HepG2 (cell line): ENCODE results near the gene ZNF367. TPM values are rescaled to one million over a fixed set of nuclear protein-coding genes. Genes with fewer than 3 reads are reported as not detected.

ENCODE experiments used
- ATAC-seq: fragments of 200-7000 bp; cut with Tn5 transposase; 3 replicates; pipeline ENCODE4 v1.9.1; 2020; ENCODE audit warnings: mild to moderate bottlenecking, moderate library complexity
- BruUV-seq: library from RNA; stranded (reverse); fragments of 400-500 nt; replicated peaks from 2 replicates; lab custom pipeline; 2021; lab: Mats Ljungman, UMichigan
- CTCF ChIA-PET: fragments of 300-600 bp; formaldehyde crosslinking; extraction: SDS; loops from one replicate; lab custom pipeline; 2021; ENCODE audit warnings: low total read pairs, inconsistent platforms, low intra/inter-chr PET ratio; lab: Yijun Ruan, JAX
- POLR2A ChIA-PET: fragments of 350-600 bp; sonication (Branson Sonifier 250); formaldehyde crosslinking; loops from one replicate; lab custom pipeline; 2020; ENCODE audit warnings: antibody characterized with exemption, inconsistent platforms; lab: Yijun Ruan, JAX
- DNase-seq: peaks from one replicate; pipeline ENCODE4 v3.0.0-alpha.2; 2015; ENCODE audit warnings: low spot score
- FAIRE-seq: peaks from 3 replicates; lab custom pipeline; 2011; peaks lifted over from hg19 to GRCh38; lab: Jason Lieb, UNC
- H2AFZ ChIP-seq: one replicate; pipeline ENCODE4 v1.6.1; 2011; ENCODE audit warnings: low read length, inconsistent platforms
- H3K27ac ChIP-seq: fragments of 300-600 bp; 3 replicates; pipeline ENCODE4 v1.8.0; 2011; ENCODE audit warnings: mixed run types, mild to moderate bottlenecking, mixed read lengths, low read length, inconsistent platforms; ENCODE audit not compliant: insufficient read depth; ENCODE audit errors: extremely low read length
- H3K27me3 ChIP-seq, 2 experiments: fragments of 200-600 bp in 1 of 2; 2 replicates in 1 of 2; 3 replicates in 1 of 2; pipeline versions ENCODE4 v1.6.0 to v1.8.0; 2011; ENCODE audit warnings: low read length in 2 of 2, mild to moderate bottlenecking in 2 of 2, moderate library complexity in 2 of 2, inconsistent platforms in 1 of 2; ENCODE audit not compliant: insufficient read depth in 2 of 2, control insufficient read depth in 1 of 2
- H3K36me3 ChIP-seq, 2 experiments: fragments of 200-600 bp in 1 of 2; replicated peaks in 1 of 2; 2 replicates in 1 of 2; 3 replicates in 1 of 2; pipeline versions ENCODE4 v1.5.1 to v1.8.0; 2011; ENCODE audit warnings: low read length in 2 of 2, inconsistent platforms in 1 of 2; ENCODE audit not compliant: insufficient read depth in 2 of 2, control insufficient read depth in 1 of 2
- H3K4me1 ChIP-seq: 2 replicates; pipeline ENCODE4 v1.5.1; 2012; ENCODE audit warnings: low read length, inconsistent platforms; ENCODE audit not compliant: insufficient read depth
- H3K4me2 ChIP-seq: 2 replicates; pipeline ENCODE4 v1.6.0; 2011; ENCODE audit warnings: low read depth, low read length, inconsistent platforms
- H3K4me3 ChIP-seq, 3 experiments: fragments of 200-600 bp in 1 of 3; sonication (generic), shearing (Covaris generic) in 1 of 3; replicated peaks in 1 of 3; 2 replicates each; pipeline ENCODE4 v1.5.1; 2011 to 2016; ENCODE audit warnings: low read length in 3 of 3, inconsistent platforms in 2 of 3, low read depth in 2 of 3, mild to moderate bottlenecking in 2 of 3, control low read depth in 1 of 3, mixed read lengths in 1 of 3; ENCODE audit not compliant: insufficient read depth in 1 of 3
- H3K79me2 ChIP-seq: one replicate; pipeline ENCODE4 v1.6.1; 2011; ENCODE audit warnings: low read length, inconsistent platforms; ENCODE audit not compliant: insufficient read depth
- H3K9ac ChIP-seq: 2 replicates; pipeline ENCODE4 v1.6.0; 2011; ENCODE audit warnings: mild to moderate bottlenecking, low read depth, low read length, inconsistent platforms; ENCODE audit not compliant: insufficient read depth
- H3K9me3 ChIP-seq: 2 replicates; pipeline ENCODE4 v1.5.1; 2012; ENCODE audit warnings: mild to moderate bottlenecking, low read length
- H4K20me1 ChIP-seq: 2 replicates; pipeline ENCODE4 v1.6.0; 2011; ENCODE audit warnings: inconsistent platforms, mild to moderate bottlenecking, low read length, moderate library complexity; ENCODE audit not compliant: insufficient read depth
- CBFB ChIP-seq: sonication (generic); formaldehyde crosslinking; IDR thresholded peaks from 2 replicates; pipeline ENCODE4 v1.4.0; 2020; ENCODE audit warnings: missing genetic modification reagents
- EED ChIP-seq: sonication (generic); formaldehyde crosslinking; IDR thresholded peaks from 2 replicates; pipeline ENCODE4 v1.5.0; 2020; ENCODE audit warnings: mild to moderate bottlenecking, missing genetic modification reagents
- FOSL1 ChIP-seq: sonication (generic); formaldehyde crosslinking; IDR thresholded peaks from 2 replicates; pipeline ENCODE4 v1.9.0; 2021; ENCODE audit warnings: missing genetic modification reagents, borderline replicate concordance
- LBX2 ChIP-seq: sonication (generic); formaldehyde crosslinking; IDR thresholded peaks from 2 replicates; pipeline ENCODE4 v1.5.0; 2020; ENCODE audit warnings: missing genetic modification reagents, mild to moderate bottlenecking, borderline replicate concordance
- MNT ChIP-seq: fragments of 450-650 bp; IDR thresholded peaks from 2 replicates; pipeline ENCODE4 v1.6.1; 2016
- SRY ChIP-seq: sonication (generic); formaldehyde crosslinking; IDR thresholded peaks from 2 replicates; pipeline ENCODE4 v1.8.0; 2022; ENCODE audit warnings: mild to moderate bottlenecking, missing genetic modification reagents
- ZC3H4 ChIP-seq: sonication (generic); formaldehyde crosslinking; IDR thresholded peaks from 2 replicates; pipeline ENCODE4 v1.4.0; 2020; ENCODE audit warnings: missing genetic modification reagents, borderline replicate concordance
- ZFP41 ChIP-seq: sonication (generic); formaldehyde crosslinking; IDR thresholded peaks from 2 replicates; pipeline ENCODE4 v1.4.0; 2020; ENCODE audit warnings: mild to moderate bottlenecking, missing genetic modification reagents, borderline replicate concordance
- ZNF33A ChIP-seq: sonication (generic); formaldehyde crosslinking; IDR thresholded peaks from 2 replicates; pipeline ENCODE4 v1.5.1; 2020; ENCODE audit warnings: missing genetic modification reagents, mild to moderate bottlenecking, moderate library complexity, borderline replicate concordance
- ZNF382 ChIP-seq: sonication (generic); formaldehyde crosslinking; IDR thresholded peaks from 2 replicates; pipeline ENCODE4 v1.5.0; 2020; ENCODE audit warnings: missing genetic modification reagents, mild to moderate bottlenecking, borderline replicate concordance
- ZNF441 ChIP-seq: sonication (generic); formaldehyde crosslinking; IDR thresholded peaks from 2 replicates; pipeline ENCODE4 v1.7.0; 2021; ENCODE audit warnings: missing genetic modification reagents, borderline replicate concordance
- ZNF7 ChIP-seq: IDR thresholded peaks from 2 replicates; pipeline ENCODE4 v1.6.1; 2016; ENCODE audit warnings: missing biosample characterization, missing genetic modification reagents
- ZNF720 ChIP-seq: sonication (generic); formaldehyde crosslinking; IDR thresholded peaks from 2 replicates; pipeline ENCODE4 v1.4.0; 2020; ENCODE audit warnings: missing genetic modification reagents
- ZNF788 ChIP-seq: sonication (generic); formaldehyde crosslinking; IDR thresholded peaks from 2 replicates; pipeline ENCODE4 v1.5.0; 2020; ENCODE audit warnings: mild to moderate bottlenecking, missing genetic modification reagents, borderline replicate concordance
- WGBS: methylation state at CpG from one replicate; pipeline ENCODE4 v1.1.6; 2017; ENCODE audit warnings: low lambda C conversion rate; 5-methylcytosine and 5-hydroxymethylcytosine counted together
- in situ Hi-C: cut with HindIII; loops from 2 replicates; pipeline ENCODE4 v1.10.0; 2017; ENCODE audit warnings: low pct_unique_long_range_greater_than_20kb; ENCODE audit not compliant: extremely low pct_ligation_motif_present
- intact Hi-C: fragments of 100-400 bp; cut with micrococcal nuclease; formaldehyde crosslinking; loops from one replicate; pipeline ENCODE4 v1.10.0; 2022; ENCODE audit not compliant: unreplicated experiment
- polyA plus RNA-seq, 8 experiments: library from polyadenylated mRNA; depleted of rRNA in 3 of 8; stranded (reverse) in 7 of 8; unstranded in 1 of 8; fragments of >200 nt; fragmentation: Illumina TruSeq in 4 of 8; extraction: Trizol in 4 of 8; gene quantifications; 2 replicates each; pipeline versions ENCODE4 v1.2.1 to v1.2.3, GENCODE V29; 2011 to 2016; ENCODE audit warnings: low read depth in 4 of 8, missing spikeins in 1 of 8, mixed read lengths in 1 of 8; ENCODE audit not compliant: insufficient read depth in 1 of 8
- total RNA-seq, 5 experiments: library from RNA; depleted of rRNA; stranded (reverse); fragments of >200 nt; fragmentation: Illumina TruSeq; extraction: Trizol; gene quantifications; 2 replicates each; pipeline ENCODE4 v1.2.3, GENCODE V29; 2016; ENCODE audit warnings: low read depth in 1 of 5
- TF ChIP-seq, protein P1 (sequence below): sonication (generic); formaldehyde crosslinking; IDR thresholded peaks from 2 replicates; pipeline ENCODE4 v1.5.0; 2020; ENCODE audit warnings: mild to moderate bottlenecking, missing genetic modification reagents, borderline replicate concordance

ZNF367 gene
- total and polyA plus RNA-seq, 2 of the 13 experiments (the other 11 are each of a cell fraction or from before 2014, with no cell fraction given), result 2.9 to 7.7 TPM

- no peaks in the 10 kb centered on the region for H4K20me1 ChIP-seq
- in situ Hi-C loops (no loop called here), intact Hi-C loops (no loop called here)
- H3K4me2 ChIP-seq, result no peak overlapping the region
- no peaks in the 10 kb centered on the region for H3K9me3 ChIP-seq
- ATAC-seq, result no peak
- no peaks in the 10 kb centered on the region for H3K79me2 ChIP-seq
- H3K4me1 ChIP-seq, result peaks cover 35% of the 10 kb centered on the region
- TF ChIP-seq CBFB (CRISPR knock-in tag), result no peak
- TF ChIP-seq LBX2 (CRISPR knock-in tag), result no peak
- no peak for TF ChIP-seq ZNF7 (CRISPR knock-in tag)
- no peak for TF ChIP-seq EED
- TF ChIP-seq ZNF441, result no peak
- TF ChIP-seq ZFP41 (CRISPR knock-in tag), result no peak
- TF ChIP-seq SRY (CRISPR knock-in tag), result no peak
- no peak for TF ChIP-seq MNT
- no peak for TF ChIP-seq ZNF382
- no peak for TF ChIP-seq ZNF33A (CRISPR knock-in tag)
- TF ChIP-seq ZNF720, result no peak
- TF ChIP-seq ZNF788 (CRISPR knock-in tag), result no peak
- TF ChIP-seq FOSL1, result no peak
- TF ChIP-seq ZC3H4, result no peak
- TF ChIP-seq, protein P1, sequence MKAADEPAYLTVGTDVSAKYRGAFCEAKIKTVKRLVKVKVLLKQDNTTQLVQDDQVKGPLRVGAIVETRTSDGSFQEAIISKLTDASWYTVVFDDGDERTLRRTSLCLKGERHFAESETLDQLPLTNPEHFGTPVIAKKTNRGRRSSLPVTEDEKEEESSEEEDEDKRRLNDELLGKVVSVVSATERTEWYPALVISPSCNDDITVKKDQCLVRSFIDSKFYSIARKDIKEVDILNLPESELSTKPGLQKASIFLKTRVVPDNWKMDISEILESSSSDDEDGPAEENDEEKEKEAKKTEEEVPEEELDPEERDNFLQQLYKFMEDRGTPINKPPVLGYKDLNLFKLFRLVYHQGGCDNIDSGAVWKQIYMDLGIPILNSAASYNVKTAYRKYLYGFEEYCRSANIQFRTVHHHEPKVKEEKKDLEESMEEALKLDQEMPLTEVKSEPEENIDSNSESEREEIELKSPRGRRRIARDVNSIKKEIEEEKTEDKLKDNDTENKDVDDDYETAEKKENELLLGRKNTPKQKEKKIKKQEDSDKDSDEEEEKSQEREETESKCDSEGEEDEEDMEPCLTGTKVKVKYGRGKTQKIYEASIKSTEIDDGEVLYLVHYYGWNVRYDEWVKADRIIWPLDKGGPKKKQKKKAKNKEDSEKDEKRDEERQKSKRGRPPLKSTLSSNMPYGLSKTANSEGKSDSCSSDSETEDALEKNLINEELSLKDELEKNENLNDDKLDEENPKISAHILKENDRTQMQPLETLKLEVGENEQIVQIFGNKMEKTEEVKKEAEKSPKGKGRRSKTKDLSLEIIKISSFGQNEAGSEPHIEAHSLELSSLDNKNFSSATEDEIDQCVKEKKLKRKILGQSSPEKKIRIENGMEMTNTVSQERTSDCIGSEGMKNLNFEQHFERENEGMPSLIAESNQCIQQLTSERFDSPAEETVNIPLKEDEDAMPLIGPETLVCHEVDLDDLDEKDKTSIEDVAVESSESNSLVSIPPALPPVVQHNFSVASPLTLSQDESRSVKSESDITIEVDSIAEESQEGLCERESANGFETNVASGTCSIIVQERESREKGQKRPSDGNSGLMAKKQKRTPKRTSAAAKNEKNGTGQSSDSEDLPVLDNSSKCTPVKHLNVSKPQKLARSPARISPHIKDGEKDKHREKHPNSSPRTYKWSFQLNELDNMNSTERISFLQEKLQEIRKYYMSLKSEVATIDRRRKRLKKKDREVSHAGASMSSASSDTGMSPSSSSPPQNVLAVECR, result no peak
- WGBS, result 93% methylated on average over 2 of the region's 2 CpGs
- ChIA-PET CTCF (no interaction called here), POLR2A (no interaction called here)
- BruUV-seq, result no TSS peak
- no peak for DNase-seq
- H3K27me3 ChIP-seq, result no peaks in the 10 kb centered on the region
- H2AFZ ChIP-seq, result no peak overlapping the region
- H3K36me3 ChIP-seq, result no peaks in the 10 kb centered on the region
- no peak overlapping the region for H3K9ac ChIP-seq
- H3K27ac ChIP-seq, result no peak overlapping the region
- no peak for FAIRE-seq
- H3K4me3 ChIP-seq, result no peak overlapping the region
These were observed 12.2 kb upstream of the ZNF367 start for GRCh38 chr9:96430377-96430776.
